Activated CD4-positive, alpha-beta T cell treated with anti-CD3 and anti-CD28 coated beads for 36 hours (primary cell): ENCODE data around the gene CARD11. TPM values are rescaled to one million over a fixed set of nuclear protein-coding genes. Genes with fewer than 3 reads are reported as not detected.
A peak's percentile ranks its signal among the peaks of the same experiment; 100 is the strongest.

Experiments
- ATAC-seq: fragments of 200-7000 bp; cut with Tn5 transposase; one replicate; pipeline ENCODE4 v1.10.0; 2021; ENCODE audit warnings: mild to moderate bottlenecking, moderate library complexity
- CTCF ChIA-PET: fragments of 350-600 bp; sonication (Branson Sonifier 250); formaldehyde crosslinking; loops from one replicate; lab custom pipeline; 2021; ENCODE audit warnings: antibody characterized with exemption; lab: Charles Lee
- POLR2A ChIA-PET: fragments of 350-600 bp; sonication (Branson Sonifier 250); formaldehyde crosslinking; loops from one replicate; lab custom pipeline; 2021; ENCODE audit warnings: antibody characterized with exemption, inconsistent platforms; lab: Charles Lee
- DNase-seq: peaks from one replicate; pipeline ENCODE4 v3.0.0-alpha.2; 2020
- H3K27ac Mint-ChIP-seq: one replicate; pipeline ENCODE4 v1.8.0; 2021; ENCODE audit warnings: mixed read lengths
- H3K27me3 Mint-ChIP-seq: one replicate; pipeline ENCODE4 v1.8.0; 2021; ENCODE audit warnings: mixed read lengths
- H3K36me3 Mint-ChIP-seq: one replicate; pipeline ENCODE4 v1.8.0; 2021; ENCODE audit warnings: low read depth, mixed read lengths
- H3K4me1 Mint-ChIP-seq: one replicate; pipeline ENCODE4 v1.8.0; 2021; ENCODE audit warnings: mixed read lengths
- H3K4me3 Mint-ChIP-seq: one replicate; pipeline ENCODE4 v1.8.0; 2021; ENCODE audit warnings: mild to moderate bottlenecking, moderate library complexity, mixed read lengths
- H3K9me3 Mint-ChIP-seq: one replicate; pipeline ENCODE4 v1.8.0; 2021; ENCODE audit warnings: low read depth, mixed read lengths
- intact Hi-C, 2 experiments: fragments of 100-400 bp; cut with DNase I in 1 of 2; cut with micrococcal nuclease in 1 of 2; formaldehyde crosslinking; loops; one replicate each; pipeline versions ENCODE4 v1.14.2 to v1.15.1; 2022 to 2024; cut with DNase I, micrococcal nuclease
- total RNA-seq, 2 experiments: library from RNA; stranded (reverse); gene quantifications; one replicate each; pipeline ENCODE4 v1.2.3, GENCODE V29; 2021

Gene CARD11
- total RNA-seq, 2 experiments from 2014 or later: 108 to 118 TPM

DNA sequence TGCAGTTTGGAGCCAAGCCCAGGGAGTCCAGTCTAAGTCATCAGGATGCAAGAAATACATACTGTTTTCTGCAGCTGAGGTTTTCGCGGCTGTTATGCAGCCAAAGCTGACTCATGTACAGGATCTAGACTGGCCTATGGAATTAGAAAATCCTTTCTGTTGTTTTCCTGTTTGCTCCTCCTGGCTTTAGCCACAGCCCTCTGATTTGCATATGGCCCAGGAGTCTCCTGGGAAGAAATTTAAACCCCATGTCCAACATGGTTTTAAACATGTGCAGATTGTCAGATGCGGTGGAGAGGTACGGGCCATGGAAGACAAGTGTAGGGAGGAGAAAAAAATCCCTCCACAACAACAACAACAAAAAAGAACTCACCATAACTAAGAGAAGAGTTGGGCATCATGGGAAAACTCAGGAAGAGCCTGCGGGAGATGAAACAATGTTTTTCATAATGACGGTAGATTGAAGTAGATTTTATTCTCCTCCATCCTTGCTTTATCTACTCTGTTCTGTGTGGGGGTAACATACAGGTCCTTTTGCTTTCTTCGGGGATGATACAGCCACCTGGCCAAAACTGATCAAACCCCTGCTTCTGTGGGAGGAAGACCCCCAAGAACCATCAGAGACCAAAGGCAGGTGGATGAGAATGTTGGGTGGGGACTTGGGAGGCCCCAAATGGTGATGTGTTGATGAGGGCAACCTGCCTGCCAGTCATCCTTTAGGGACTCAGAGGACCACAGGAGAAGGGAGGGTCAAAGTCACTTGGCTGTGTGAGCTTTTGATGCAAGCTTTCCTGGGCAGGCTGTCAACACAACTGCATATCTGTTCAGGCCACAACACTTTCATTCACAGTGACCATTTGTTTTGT is 169.7 kb downstream of the CARD11 start:
- intact Hi-C loops: loop anchor here in 1 of 2 experiments (5.0 kb wide), 1 partner anchor 428 kb away; the partner anchor contains the start of gene SDK1
- peak overlapping the region; percentile 94 for H3K27ac Mint-ChIP-seq
- DNase-seq (peak; percentile 31), ATAC-seq (no peak)
- no peaks in the 10 kb centered on the region for H3K9me3 Mint-ChIP-seq
- no peaks in the 10 kb centered on the region for H3K27me3 Mint-ChIP-seq
- no peak overlapping the region for H3K4me3 Mint-ChIP-seq
- CTCF ChIA-PET: interaction anchor here (0.6 to 1.0 kb wide), 3 partner anchors 8 to 229 kb away, joined by 3 read pairs; no protein-coding TSS in a partner anchor
- H3K36me3 Mint-ChIP-seq: no peaks in the 10 kb centered on the region
- H3K4me1 Mint-ChIP-seq: peaks cover 59% of the 10 kb centered on the region
- POLR2A ChIA-PET: interaction anchor here (0.6 to 1.2 kb wide), 2 partner anchors 33 to 457 kb away, joined by 3 to 5 read pairs; no protein-coding TSS in a partner anchor

DNA sequence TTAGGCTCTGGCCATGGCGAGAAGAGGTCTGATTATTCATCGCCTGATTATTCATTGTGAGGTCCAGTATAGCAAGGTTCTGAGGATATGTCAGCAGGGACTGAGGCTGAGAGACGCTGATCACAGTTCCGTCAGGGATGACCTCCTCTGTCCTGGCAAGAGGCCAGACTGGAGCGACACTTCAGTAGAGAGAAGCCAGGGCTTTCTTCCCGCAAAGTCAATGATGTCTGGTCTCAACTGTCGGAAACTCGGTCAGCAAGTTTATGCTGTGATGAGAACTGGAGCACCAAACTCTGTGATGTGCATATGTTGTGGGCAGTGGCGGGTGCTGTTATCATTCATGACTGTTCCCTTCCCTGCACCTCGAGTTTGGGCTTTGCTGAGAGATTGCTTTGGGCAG is 170.5 kb downstream of the CARD11 start:
- Mint-ChIP-seq H3K4me3 (no peak overlapping the region), H3K27ac (no peak overlapping the region), H3K9me3 (no peaks in the 10 kb centered on the region), H3K27me3 (no peaks in the 10 kb centered on the region), H3K4me1 (peaks cover 53% of the 10 kb centered on the region), H3K36me3 (no peaks in the 10 kb centered on the region)
- intact Hi-C loops: loop anchor here in 1 of 2 experiments (5.0 kb wide), 1 partner anchor 429 kb away; the partner anchor contains the start of gene SDK1
- POLR2A ChIA-PET: no interaction called here
- CTCF ChIA-PET: no interaction called here
- no peak for ATAC-seq
- DNase-seq: no peak

DNA sequence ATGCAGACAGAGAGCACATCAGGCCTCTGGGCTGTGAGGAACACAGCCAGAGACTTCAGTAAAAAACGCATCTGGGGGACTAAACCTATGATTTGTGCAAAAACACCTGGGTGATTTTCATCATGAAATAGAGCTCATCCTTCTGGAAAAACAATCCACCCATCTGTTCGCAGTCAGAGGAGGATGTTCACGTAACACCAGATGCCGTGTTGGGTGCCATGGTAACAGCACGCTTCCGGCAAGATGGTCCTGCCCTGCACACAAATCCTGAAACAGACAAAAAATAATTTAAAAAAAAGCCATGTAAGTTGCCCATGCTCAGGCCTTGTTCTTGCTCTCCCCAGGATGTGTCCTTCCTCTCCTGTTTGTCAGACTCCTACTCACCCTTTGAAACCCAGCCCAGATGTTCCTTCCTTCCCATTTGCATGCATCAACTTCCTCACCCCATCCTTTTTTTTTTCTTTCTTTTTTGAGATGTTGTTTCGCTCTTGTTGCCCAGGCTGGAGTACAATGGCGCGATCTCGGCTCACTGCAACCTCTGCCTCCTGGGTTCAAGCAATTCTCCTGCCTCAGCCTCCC is 171.3 kb downstream of the CARD11 start:
- CTCF ChIA-PET: interaction anchor here (1.1 kb wide), 1 partner anchor 163 kb away, joined by 3 read pairs; no protein-coding TSS in a partner anchor
- Mint-ChIP-seq H3K27me3 (no peaks in the 10 kb centered on the region), H3K9me3 (no peaks in the 10 kb centered on the region), H3K4me3 (no peak overlapping the region), H3K27ac (no peak overlapping the region), H3K4me1 (peaks cover 52% of the 10 kb centered on the region), H3K36me3 (no peaks in the 10 kb centered on the region)
- intact Hi-C loops: loop anchor here in 1 of 2 experiments (5.0 kb wide), 1 partner anchor 430 kb away; the partner anchor contains the start of gene SDK1
- POLR2A ChIA-PET: no interaction called here
- DNase-seq (no peak), ATAC-seq (no peak)

DNA sequence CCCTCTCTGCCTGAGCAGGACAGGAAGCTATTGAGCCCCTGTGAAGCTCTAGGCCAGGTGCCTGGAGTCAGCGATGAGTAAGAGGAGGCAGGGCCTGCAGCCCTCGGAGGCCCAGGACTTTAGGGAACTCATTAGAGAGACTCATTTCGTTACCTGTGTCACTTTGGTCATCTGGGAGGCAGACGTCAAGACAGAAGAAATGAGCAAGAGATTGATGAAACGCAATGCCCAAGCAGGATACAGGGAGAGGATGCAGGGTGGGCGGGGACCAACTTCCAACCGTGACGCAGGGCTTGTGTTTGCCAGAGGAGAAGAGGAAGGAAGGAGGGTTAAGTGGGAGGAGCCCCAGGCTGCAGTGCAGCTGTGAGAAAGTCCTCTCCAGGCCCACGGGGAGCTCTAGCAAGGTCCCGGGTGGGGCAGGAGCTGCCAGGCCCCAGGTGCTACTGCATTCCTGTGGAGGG is 173.2 kb downstream of the CARD11 start:
- Mint-ChIP-seq H3K4me3 (peak overlapping the region; percentile 69), H3K4me1 (peaks cover 52% of the 10 kb centered on the region), H3K27ac (peak overlapping the region; percentile 96), H3K9me3 (no peaks in the 10 kb centered on the region), H3K36me3 (no peaks in the 10 kb centered on the region), H3K27me3 (no peaks in the 10 kb centered on the region)
- ChIA-PET CTCF (interaction anchor here (0.5 to 0.6 kb wide), 5 partner anchors 13 to 432 kb away, joined by 3 read pairs; no protein-coding TSS in a partner anchor), POLR2A (no interaction called here)
- DNase-seq (peak; percentile 80), ATAC-seq (peak; percentile 91)
- intact Hi-C loops: loop anchor here in 1 of 2 experiments (5.0 kb wide), 1 partner anchor 432 kb away; the partner anchor contains the start of gene SDK1

DNA sequence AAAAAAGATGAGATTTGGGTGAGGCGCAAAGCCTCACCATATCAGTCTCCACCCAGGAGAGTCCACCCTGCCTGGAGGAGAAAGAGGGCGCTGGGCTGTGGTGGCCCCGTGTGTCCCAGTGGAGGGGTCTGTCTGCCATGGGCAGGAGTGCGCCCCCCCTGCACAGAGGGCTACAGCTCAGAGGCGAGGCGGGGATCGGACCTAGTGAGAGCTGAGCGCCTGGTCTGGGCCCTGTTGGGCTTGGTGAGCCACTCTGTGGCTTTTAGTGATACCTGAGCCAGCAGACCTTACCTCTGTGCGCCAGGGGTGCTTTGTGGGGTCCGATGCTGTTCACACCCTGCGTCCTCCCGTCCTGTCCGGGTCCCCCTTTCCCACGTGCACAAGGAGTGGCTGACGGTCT is 173.7 kb downstream of the CARD11 start:
- Mint-ChIP-seq H3K36me3 (no peaks in the 10 kb centered on the region), H3K27ac (peak overlapping the region; percentile 96), H3K4me3 (peak overlapping the region; percentile 69), H3K4me1 (peaks cover 52% of the 10 kb centered on the region), H3K27me3 (no peaks in the 10 kb centered on the region), H3K9me3 (no peaks in the 10 kb centered on the region)
- no peak for DNase-seq
- intact Hi-C loops: loop anchor here (5.0 to 10.0 kb wide), 6 partner anchors 85 to 805 kb away; partner anchors contain the start of genes CARD11 (in 1 of the 2) and SDK1 (in 1 of the 2)
- POLR2A ChIA-PET: no interaction called here
- CTCF ChIA-PET: interaction anchor here (0.5 to 0.6 kb wide), 4 partner anchors 14 to 367 kb away, joined by 3 read pairs; no protein-coding TSS in a partner anchor
- peak; percentile 2 for ATAC-seq

DNA sequence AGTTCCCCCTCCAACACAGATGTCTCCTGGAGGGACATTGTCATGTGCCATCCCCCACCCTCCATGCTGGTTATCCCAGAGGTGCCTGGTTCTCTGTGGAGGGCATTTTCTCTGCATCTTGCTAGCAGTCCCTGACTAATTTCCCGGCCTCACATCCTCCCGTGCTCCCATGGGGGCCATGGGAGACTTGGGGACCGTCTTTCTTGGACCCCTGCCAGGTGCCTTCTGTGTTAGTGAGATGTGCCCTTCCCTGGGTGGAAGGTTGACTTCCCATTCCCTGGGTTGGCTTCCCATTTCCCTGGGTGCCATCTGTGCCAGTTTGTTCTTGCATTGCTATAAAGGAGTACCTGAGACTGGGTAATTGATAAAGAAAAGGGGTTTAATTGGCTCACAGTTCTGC is 177.1 kb downstream of the CARD11 start:
- Mint-ChIP-seq H3K27ac (no peak overlapping the region), H3K36me3 (no peaks in the 10 kb centered on the region), H3K4me3 (no peak overlapping the region), H3K27me3 (no peaks in the 10 kb centered on the region), H3K4me1 (peaks cover 56% of the 10 kb centered on the region), H3K9me3 (no peaks in the 10 kb centered on the region)
- ChIA-PET CTCF (interaction anchor here (0.6 to 3.1 kb wide), 3 partner anchors 109 to 332 kb away, joined by 3 to 24 read pairs (median 3); no protein-coding TSS in a partner anchor), POLR2A (no interaction called here)
- ATAC-seq: no peak
- DNase-seq: no peak
- intact Hi-C loops: loop anchor here (5.0 to 10.0 kb wide), 5 partner anchors 88 to 808 kb away; partner anchors contain the start of gene CARD11 (in 1 of the 2)

DNA sequence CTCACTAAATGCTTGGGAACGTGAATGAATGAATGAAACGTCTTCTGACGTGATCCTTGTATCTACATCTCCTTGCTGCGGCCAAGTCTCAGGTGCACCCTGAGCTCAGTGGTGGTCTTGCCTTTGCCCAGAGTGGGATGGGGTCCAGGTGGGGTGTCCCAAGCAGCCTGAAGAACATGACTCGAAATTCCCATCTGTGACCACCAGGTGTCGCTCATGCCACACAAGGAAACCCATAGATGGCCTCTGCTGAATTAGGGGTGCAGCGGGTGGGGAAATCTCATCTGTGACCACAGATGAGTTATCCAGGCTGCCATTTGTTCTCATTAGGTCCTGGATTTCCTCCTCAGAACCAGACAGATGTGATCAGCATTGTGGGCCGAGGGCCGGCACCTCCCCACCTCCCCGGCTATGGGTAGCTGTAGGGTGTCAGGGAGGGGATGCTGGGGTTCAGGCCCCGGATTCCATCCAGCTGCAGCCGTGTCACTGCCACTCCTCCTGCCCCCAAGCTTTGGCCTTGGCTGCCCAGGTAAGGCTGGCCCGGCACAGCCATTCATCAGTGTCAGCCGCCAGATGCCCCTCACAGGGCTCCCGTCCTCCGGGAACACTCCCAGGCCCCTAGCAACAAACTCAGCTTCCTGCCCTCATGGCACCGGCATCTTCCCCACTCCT is 178.5 kb downstream of the CARD11 start:
- no peaks in the 10 kb centered on the region for H3K36me3 Mint-ChIP-seq
- intact Hi-C loops: loop anchor here (1.0 to 10.0 kb wide), 12 partner anchors 70 to 1032 kb away; partner anchors contain the start of genes CARD11 (in 1 of the 2) and SDK1 (in 1 of the 2)
- H3K9me3 Mint-ChIP-seq: no peaks in the 10 kb centered on the region
- H3K27ac Mint-ChIP-seq: peak overlapping the region; percentile 87
- DNase-seq: peak; percentile 86
- ChIA-PET CTCF (interaction anchor here (0.6 to 3.1 kb wide), 22 partner anchors 9 to 1912 kb away, joined by 3 to 24 read pairs (median 3); no protein-coding TSS in a partner anchor), POLR2A (no interaction called here)
- H3K27me3 Mint-ChIP-seq: no peaks in the 10 kb centered on the region
- ATAC-seq: peak; percentile 25
- peaks cover 42% of the 10 kb centered on the region for H3K4me1 Mint-ChIP-seq
- H3K4me3 Mint-ChIP-seq: no peak overlapping the region

DNA sequence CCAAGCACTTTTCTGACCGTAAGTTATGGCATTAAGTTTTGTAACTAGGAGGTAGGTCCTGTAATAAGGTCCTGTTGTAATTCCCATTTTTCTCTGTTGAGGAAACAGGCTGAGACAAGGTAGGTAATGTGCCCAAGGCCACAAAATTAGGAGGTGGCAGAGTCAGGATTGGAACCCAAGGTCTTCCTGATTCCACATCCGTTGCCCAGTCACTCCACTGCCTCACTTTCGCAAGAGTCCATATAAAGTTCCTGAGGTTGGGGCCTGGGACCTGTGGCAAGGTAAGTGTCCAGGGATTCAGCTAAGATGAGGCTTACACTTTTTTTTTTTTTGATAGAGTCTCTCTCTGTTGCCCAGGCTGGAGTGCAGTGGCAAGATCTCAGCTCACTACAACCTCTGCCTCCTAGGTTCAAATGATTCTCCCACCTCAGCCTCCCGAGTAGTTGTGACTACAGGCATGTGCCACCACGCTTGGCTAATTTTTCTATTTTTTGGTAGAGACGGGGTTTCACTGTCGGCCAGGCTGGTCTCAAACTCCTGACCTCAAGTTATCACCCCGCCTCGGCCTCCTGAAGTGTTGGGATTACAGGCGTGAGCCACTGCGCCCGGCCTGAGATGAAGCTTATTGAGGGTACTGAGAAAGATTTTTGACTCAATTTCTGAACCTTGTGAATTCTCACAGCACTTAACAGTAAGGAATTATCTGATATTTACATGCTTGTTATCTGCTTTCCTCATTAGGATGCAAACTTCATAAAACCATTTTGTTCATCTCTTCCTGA is 179.3 kb downstream of the CARD11 start:
- CTCF ChIA-PET: interaction anchor here (0.6 to 3.1 kb wide), 21 partner anchors 11 to 1913 kb away, joined by 3 to 24 read pairs (median 3); no protein-coding TSS in a partner anchor

DNA sequence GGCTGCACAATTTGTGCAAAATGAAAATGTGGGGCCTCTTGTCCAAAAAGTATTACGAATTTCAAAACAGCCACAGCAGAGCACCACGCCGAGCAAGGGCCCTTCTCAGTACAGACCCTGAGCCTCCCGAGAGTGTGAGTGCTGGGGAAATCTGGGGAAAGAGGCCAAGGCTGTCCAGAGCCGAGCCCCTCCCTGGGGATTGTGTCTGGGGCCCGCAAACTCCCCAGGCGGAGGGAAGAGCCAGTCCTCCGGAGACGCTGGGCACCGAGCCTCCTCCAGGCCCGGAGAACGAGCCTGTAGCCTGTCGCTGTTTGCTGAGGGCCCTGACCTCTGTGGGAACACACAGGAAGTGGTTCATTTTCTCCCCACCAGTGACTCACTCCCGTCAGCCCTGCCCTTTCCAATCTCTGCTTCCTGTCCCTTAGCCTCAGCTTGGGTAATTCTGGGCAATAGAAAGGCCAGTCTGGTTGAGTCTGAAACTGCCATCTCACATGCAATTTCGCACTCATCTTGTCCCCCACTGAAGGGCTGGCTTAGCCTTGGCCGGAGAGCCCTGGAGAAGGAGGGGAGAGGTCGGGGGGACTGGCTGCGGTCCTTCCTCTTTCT is 180.1 kb downstream of the CARD11 start:
- CTCF ChIA-PET: interaction anchor here (0.6 to 3.1 kb wide), 8 partner anchors 19 to 439 kb away, joined by 3 to 24 read pairs (median 4); no protein-coding TSS in a partner anchor
- Mint-ChIP-seq H3K27ac (peak overlapping the region; percentile 95), H3K4me1 (peaks cover 28% of the 10 kb centered on the region), H3K4me3 (peak overlapping the region; percentile 66), H3K36me3 (no peaks in the 10 kb centered on the region), H3K27me3 (no peaks in the 10 kb centered on the region), H3K9me3 (no peaks in the 10 kb centered on the region)
- POLR2A ChIA-PET: no interaction called here
- DNase-seq (peak; percentile 88), ATAC-seq (peak; percentile 98)
- intact Hi-C loops: loop anchor here (1.0 to 10.0 kb wide), 10 partner anchors 19 to 1033 kb away; partner anchors contain the start of genes CARD11 (in 2 of the 2), GNA12 (in 1 of the 2) and SDK1 (in 1 of the 2)

More for the DNA sequence above, 179.3 kb downstream of the CARD11 start:
- H3K9me3 Mint-ChIP-seq: no peaks in the 10 kb centered on the region
- peak overlapping the region; percentile 66 for H3K4me3 Mint-ChIP-seq
- peak overlapping the region; percentile 95 for H3K27ac Mint-ChIP-seq
- intact Hi-C loops: loop anchor here (1.0 to 10.0 kb wide), 8 partner anchors 70 to 1032 kb away; partner anchors contain the start of genes CARD11 (in 1 of the 2) and SDK1 (in 1 of the 2)
- H3K27me3 Mint-ChIP-seq: no peaks in the 10 kb centered on the region
- H3K36me3 Mint-ChIP-seq: no peaks in the 10 kb centered on the region
- DNase-seq (no peak), ATAC-seq (no peak)
- H3K4me1 Mint-ChIP-seq: peaks cover 34% of the 10 kb centered on the region
- POLR2A ChIA-PET: no interaction called here
